ENCODE measurements around the gene KIF9.

- TF ChIP-seq EZH2 (IDR thresholded peaks at IDR 0.05) (no peak), POLR2AphosphoS5 (IDR thresholded peaks at IDR 0.05; ENCODE audit: borderline replicate concordance, low read depth, low read length) (no peak), FOXP2 (optimal IDR thresholded peaks at IDR 0.05; ENCODE audit: control extremely low read depth, extremely low read length, insufficient read depth) (no peak)
Observed at GRCh38 chr3:47310391-47310790, 27.8 kb upstream of the KIF9 start.

All from SK-N-MC (cell line).